GM21360 (cell line): ENCODE results near the gene CFHR5.
A peak's percentile ranks its signal among the peaks of the same experiment; 100 is the strongest.
"Not testable (repeated sequence)": the region's sequence is repeated elsewhere in the genome, so short reads cannot be mapped to it uniquely, and the experiment has no call there.

Experiments used
- ATAC-seq: cut with Tn5 transposase; IDR thresholded peaks from one replicate; pipeline ENCODE4 v1.9.1; 2021; ENCODE audit warnings: mild to moderate bottlenecking, moderate library complexity; ENCODE audit not compliant: unreplicated experiment

CFHR5 gene

DNA sequence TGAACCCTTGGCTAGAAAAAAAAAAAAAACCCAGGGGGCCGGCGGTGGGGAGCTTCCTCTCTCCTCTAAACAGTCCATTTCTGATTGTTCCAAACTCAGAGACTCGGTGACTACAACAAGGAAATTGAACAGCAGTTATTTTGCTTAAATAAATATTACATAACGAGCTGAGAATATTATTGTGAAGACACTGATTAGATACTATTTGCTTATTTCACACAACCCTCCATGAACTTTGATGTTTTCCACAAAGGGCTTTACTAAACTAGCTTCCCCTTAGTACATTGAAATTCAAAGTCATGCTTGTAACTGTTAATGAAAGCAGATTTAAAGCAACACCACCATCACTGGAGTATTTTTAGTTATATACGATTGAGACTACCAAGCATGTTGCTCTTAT, at the start of gene CFHR5:
Gene CFHR5, plus strand, starts transcription at position 279 of the 400 bp plus-strand sequence. Its CDS starts 109 bp downstream, at position 388.
- ATAC-seq, result no peak

DNA sequence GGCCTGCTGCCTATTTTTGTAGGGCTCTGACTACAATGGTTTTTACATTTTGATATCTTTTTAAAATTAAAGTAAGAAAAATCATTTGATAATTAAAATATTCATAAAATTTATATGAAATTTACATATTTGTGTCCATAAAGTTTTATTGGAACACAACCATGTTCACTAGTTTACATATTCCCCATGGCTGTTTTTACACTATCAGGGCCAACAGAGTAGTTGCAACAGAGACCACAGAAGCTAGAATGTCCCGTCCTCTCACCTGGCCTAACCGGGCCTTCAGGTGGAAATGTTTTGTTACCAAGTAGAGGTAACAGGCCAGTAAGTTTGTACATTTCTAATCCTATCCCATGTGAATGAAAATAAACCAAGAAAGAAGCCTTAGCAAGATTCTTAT, 44.5 kb upstream of the CFHR5 start:
- not testable (repeated sequence) for ATAC-seq

GRCh38 chr1:196933531-196934189, 43.7 kb upstream of the CFHR5 start:
- ATAC-seq, result no peak

- ATAC-seq, result not testable (repeated sequence)
These were observed 35.9 kb upstream of the CFHR5 start for GRCh38 chr1:196941474-196941873.

- ATAC-seq, result not testable (repeated sequence)
These were observed 33.8 kb upstream of the CFHR5 start, which contains the start of gene CFHR2 for GRCh38 chr1:196943568-196943967. TSS of gene CFHR2 (plus strand) at chr1:196943738. CDS start at chr1:196943881, 143 bp downstream.

DNA sequence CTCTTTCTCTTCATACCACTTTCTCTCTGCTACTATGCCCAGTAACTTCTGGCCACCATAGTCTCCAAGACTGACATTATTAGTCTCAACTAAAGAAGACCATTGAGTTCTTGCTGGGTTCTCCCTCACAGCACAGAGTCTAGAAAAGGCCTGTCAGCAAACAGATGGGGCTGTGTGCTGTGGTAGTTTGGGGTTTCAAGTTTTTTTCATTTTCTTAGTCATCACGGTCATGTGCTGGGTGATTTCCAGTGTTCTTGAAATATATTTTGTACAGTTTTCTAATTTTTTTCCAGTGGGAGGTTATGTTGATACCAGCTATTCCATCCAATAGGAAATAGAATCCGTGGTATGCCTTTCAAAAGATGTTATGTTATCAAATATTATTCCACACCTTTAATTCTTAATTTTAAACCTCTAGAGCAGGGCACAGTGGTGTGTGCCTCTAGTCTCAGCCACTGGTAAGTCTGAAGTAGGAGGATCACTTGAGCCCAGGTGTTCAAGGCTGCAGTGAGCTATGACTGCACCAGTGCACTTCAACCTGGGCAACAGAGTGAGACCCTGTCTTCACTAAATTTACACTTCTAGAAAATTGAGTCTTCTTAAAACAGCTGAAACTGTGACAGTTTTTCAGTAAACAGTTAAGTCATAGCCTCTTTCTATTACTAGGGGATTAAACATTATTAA, 25.5 kb upstream of the CFHR5 start:
- peak; percentile 96 for ATAC-seq

DNA sequence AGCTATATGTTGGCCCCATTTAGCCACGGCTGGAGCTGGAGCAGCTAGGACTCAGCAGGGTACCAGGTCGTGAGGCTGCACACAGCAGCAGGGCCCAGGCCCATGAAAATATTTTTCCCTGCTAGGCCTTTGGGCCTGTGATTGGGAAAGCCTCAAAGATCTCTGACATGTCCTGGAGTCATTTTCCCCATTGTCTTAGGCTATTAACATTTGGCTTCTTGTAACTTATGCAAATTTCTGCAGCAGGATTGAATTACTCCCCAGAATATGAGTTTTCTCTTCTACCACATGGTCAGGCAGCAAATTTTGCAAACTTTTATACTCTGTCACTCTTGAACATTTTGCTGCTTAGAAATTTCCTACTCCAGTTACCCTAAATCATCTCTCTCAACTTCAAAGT, 22.6 kb upstream of the CFHR5 start:
- no peak for ATAC-seq

- no peak for ATAC-seq
These were observed 21.4 kb upstream of the CFHR5 start for GRCh38 chr1:196955926-196956325.

DNA sequence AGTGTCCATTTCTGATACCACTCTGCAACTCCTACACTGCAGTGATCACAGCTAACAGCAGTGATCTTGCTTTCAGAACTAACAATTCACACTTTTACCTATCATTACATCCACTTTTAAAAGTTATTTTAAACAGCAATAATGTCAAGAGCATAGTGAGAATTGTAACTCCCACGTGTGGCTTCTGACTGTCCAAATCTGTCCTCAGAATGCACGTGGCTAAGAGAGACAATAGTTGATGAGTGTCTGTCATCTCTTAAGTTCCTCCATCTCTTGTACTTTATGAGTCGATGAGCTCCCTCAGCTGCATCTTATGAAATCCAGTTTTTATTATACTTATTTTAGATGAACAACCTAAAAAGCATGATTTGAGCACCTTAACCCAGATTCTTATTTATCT, 16.5 kb upstream of the CFHR5 start:
- peak; percentile 93 for ATAC-seq

DNA sequence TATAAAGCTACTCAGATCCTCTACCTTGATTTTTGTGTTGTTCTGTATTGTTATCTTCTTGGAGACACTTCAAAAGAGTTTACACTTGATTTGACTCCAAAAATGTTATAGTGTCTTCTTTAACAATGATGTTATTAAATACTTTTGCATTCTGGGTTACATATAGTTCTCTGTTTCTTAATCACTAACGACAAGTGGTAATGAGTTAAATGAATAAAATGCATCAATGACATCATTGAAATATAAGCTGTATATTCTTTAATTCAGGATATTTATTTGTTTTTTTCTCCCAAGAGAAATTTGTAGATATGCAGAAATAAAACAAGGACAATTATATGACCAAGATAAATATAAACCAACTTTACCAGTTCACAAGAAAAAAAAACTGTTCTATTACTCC, 7.2 kb upstream of the CFHR5 start:
- ATAC-seq, result no peak

DNA sequence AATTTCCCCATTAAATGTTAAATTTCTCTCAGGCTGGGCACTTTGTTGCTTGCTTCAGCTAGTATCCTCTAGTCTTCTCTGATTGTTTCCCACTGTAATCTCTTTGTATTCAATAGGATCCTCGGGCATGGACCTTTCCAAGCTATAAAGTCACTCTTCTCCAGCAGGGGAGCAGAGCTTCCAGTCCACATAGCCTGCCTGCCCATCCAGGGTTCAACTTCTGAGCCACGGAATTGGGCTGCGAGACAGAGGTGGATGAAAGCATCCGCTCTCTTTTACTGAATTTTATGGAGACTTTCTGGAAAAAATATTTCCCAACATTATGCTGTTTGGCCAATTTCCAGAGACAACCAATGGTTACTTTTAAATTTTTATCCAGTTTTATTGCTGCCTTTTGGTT, 1.1 kb upstream of the CFHR5 start:
- ATAC-seq, result no peak

DNA sequence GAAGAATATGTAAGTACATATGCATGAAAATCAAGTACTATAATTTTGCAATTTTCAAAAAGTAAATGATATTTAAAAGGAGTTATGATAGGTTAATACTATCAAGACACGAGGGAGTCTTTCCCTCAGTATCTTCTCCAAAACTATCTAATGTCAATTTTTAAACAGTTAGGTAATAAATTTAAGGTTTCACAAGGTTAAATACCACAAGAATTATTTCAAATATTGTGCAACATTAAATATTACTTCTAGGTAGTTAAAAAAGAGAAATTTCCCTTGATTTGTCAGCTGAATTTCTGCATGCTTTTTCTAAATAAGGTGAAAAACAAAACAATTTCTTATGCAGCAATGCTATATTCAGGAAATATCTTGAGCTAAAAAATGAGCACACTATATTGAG, 3.5 kb downstream of the CFHR5 start:
- no peak for ATAC-seq

- not testable (repeated sequence) for ATAC-seq
These were observed 4.9 kb downstream of the CFHR5 start for GRCh38 chr1:196982247-196982646.

GRCh38 chr1:196991919-196992651, 14.7 kb downstream of the CFHR5 start:
- ATAC-seq, result not testable (repeated sequence)

DNA sequence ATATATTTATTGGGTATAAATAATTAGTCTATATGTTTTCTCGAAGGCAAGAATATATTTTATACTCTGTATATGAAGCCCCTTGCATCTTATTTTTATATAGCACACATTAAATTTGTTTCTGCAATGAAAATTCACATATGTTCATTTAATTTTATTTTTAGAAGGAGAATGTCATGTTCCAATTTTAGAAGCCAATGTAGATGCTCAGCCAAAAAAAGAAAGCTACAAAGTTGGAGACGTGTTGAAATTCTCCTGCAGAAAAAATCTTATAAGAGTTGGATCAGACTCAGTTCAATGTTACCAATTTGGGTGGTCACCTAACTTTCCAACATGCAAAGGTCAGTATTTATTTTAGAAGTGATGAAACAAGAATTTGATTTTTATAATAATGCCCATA, 16.6 kb downstream of the CFHR5 start:
- ATAC-seq, result no peak

DNA sequence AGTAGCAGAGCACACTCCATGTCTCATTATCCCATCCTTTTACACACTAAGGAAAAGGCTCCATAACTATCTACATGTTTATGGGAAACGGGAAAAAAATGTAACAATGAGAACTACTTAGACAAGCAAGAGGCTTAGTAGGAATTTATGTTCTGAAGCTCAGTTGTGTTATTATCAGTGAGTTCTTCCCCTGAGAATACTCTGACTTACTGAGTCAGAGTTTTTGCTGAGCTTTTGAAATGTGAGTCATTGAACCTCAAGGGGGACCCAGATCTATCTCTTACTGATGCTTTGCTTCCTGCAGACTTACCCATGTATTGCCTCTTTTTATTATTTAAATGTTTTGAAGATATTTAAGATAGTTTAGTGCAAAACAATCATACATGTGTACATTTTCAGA, 20.1 kb downstream of the CFHR5 start:
- peak; percentile 74 for ATAC-seq

DNA sequence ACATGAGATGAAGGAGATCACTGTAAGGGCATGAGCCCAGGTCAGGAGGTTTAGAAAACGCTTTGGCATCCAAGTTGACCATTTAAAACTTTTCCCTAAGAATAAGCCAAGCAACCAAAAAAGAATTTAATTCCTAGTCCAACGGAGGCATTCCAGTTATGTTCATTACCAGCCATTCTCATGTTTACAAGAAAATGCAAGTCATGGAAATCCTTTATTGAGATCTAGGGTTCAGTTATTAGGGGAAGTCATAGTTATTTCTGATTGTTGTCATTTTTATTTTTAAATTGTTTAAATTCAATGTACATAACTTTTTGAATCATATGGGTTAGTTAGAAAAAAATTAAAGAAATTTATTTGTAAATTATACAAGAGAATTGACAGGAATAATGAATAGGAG, 24.5 kb downstream of the CFHR5 start:
- ATAC-seq, result no peak

- no peak for ATAC-seq
These were observed 25.8 kb downstream of the CFHR5 start for GRCh38 chr1:197003132-197003531.

- no peak for ATAC-seq
These were observed 31.5 kb downstream of the CFHR5 start for GRCh38 chr1:197008861-197009260.

GRCh38 chr1:197011614-197012013, 34.3 kb downstream of the CFHR5 start:
- ATAC-seq, result no peak

DNA sequence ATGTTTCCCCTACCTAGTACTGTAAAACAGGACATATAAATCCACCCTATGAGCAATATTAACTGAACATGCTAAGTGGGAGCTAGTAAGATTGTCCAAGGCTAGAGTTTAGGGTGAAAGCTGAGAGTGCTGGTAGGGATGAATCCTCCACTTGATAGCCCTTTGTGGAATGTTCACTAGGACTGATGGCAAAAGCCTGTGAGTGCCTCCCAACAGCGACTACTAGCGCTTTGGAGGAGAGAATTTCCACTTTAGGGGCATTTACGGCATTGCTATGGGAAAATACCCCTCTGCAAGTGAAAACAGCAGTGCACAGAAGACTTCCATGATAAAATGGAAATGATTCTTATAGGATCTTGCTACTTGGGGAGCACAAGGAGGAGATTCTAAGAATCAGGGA, 35.9 kb downstream of the CFHR5 start:
- ATAC-seq, result no peak

DNA sequence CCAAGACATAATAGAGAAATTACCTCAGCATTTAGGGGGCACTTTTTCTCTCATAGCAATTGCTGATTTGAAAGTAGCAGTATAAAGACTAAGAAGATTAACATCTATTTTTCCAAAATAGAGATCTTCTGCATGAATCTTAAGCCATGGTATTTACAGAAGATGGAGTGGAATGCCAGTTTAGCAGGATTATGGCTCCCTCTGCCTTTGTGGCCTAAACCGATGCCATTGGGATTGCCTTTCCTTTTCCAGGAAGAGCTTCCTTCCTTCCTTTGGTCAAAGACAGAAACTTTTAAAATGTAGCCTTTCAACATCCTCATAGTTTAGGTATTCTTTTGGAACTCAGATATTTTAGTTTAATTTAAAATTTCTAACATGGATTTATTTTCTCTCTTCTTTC, 39.4 kb downstream of the CFHR5 start:
- no peak for ATAC-seq
